Naive thymus-derived CD4-positive, alpha-beta T cell (primary cell): ENCODE measurements around the gene GABRD. TPM values are rescaled to one million over a fixed set of nuclear protein-coding genes. Genes with fewer than 3 reads are reported as not detected.

Experiments used
- ATAC-seq: fragments of 150-1000 bp; cut with Tn5 transposase; 2 replicates; pipeline ENCODE4 v1.10.0; 2021; ENCODE audit warnings: mild to moderate bottlenecking, moderate library complexity
- CTCF ChIA-PET: fragments of 350-600 bp; sonication (Branson Sonifier 250); formaldehyde crosslinking; loops from one replicate; lab custom pipeline; 2021; ENCODE audit warnings: antibody characterized with exemption; lab: Charles Lee
- POLR2A ChIA-PET: fragments of 350-600 bp; sonication (Branson Sonifier 250); formaldehyde crosslinking; loops from one replicate; lab custom pipeline; 2021; ENCODE audit warnings: antibody characterized with exemption, inconsistent platforms; lab: Charles Lee
- DNase-seq, 9 donors: peaks; one replicate each; pipeline versions ENCODE4 v3.0.0 to v3.0.0-alpha.2; 2020 to 2022; ENCODE audit warnings: mixed read lengths in 1 of 9
- H3K27ac ChIP-seq: one replicate; pipeline ENCODE4 v1.7.0; 2013; ENCODE audit warnings: mild to moderate bottlenecking, low read depth, low read length, moderate library complexity
- H3K27me3 ChIP-seq, 2 donors: one replicate each; pipeline ENCODE4 v1.7.0; 2013; ENCODE audit warnings: low read length in 2 of 2, mild to moderate bottlenecking in 2 of 2, moderate library complexity in 2 of 2; ENCODE audit not compliant: control insufficient read depth in 2 of 2, insufficient read depth in 2 of 2
- H3K36me3 ChIP-seq, 3 experiments: 1 replicate in 2 of 3; 2 replicates in 1 of 3; pipeline ENCODE4 v1.7.0; 2013; ENCODE audit warnings: low read length in 3 of 3, mild to moderate bottlenecking in 3 of 3, moderate library complexity in 1 of 3; ENCODE audit not compliant: insufficient read depth in 3 of 3, control insufficient read depth in 2 of 3
- H3K4me1 ChIP-seq, 2 donors: one replicate each; pipeline ENCODE4 v1.7.0; 2013; ENCODE audit warnings: low read length in 2 of 2, mild to moderate bottlenecking in 2 of 2, moderate library complexity in 1 of 2; ENCODE audit not compliant: control insufficient read depth in 2 of 2, insufficient read depth in 2 of 2
- H3K4me3 ChIP-seq: 2 replicates; pipeline ENCODE4 v1.7.0; 2013; ENCODE audit warnings: mild to moderate bottlenecking, low read length
- H3K9me3 ChIP-seq, 3 experiments: 1 replicate in 2 of 3; 2 replicates in 1 of 3; pipeline ENCODE4 v1.7.0; 2013; ENCODE audit warnings: low read length in 3 of 3; ENCODE audit not compliant: control insufficient read depth in 2 of 3
- H3K27ac Mint-ChIP-seq, 9 donors: one replicate each; pipeline ENCODE4 v1.8.0; 2020 to 2022; ENCODE audit warnings: mixed read lengths in 9 of 9, mild to moderate bottlenecking in 8 of 9, moderate library complexity in 5 of 9, inconsistent platforms in 2 of 9
- H3K27me3 Mint-ChIP-seq, 5 donors: one replicate each; pipeline ENCODE4 v1.8.0; 2021 to 2022; ENCODE audit warnings: mixed read lengths in 5 of 5, mild to moderate bottlenecking in 1 of 5
- H3K36me3 Mint-ChIP-seq, 5 donors: one replicate each; pipeline ENCODE4 v1.8.0; 2020 to 2022; ENCODE audit warnings: mixed read lengths in 5 of 5, mild to moderate bottlenecking in 3 of 5, inconsistent platforms in 1 of 5
- H3K4me1 Mint-ChIP-seq, 7 donors: one replicate each; pipeline ENCODE4 v1.8.0; 2020 to 2022; ENCODE audit warnings: mixed read lengths in 7 of 7, mild to moderate bottlenecking in 3 of 7, inconsistent platforms in 1 of 7
- H3K4me3 Mint-ChIP-seq, 10 donors: one replicate each; pipeline ENCODE4 v1.8.0; 2020 to 2022; ENCODE audit warnings: mild to moderate bottlenecking in 10 of 10, mixed read lengths in 10 of 10, moderate library complexity in 6 of 10, inconsistent platforms in 2 of 10
- H3K9me3 Mint-ChIP-seq, 11 donors: one replicate each; pipeline ENCODE4 v1.8.0; 2020 to 2022; ENCODE audit warnings: mixed read lengths in 11 of 11, mild to moderate bottlenecking in 4 of 11, inconsistent platforms in 1 of 11, moderate library complexity in 1 of 11
- intact Hi-C, 2 donors: fragments of 100-400 bp; cut with micrococcal nuclease; formaldehyde crosslinking; loops; one replicate each; pipeline ENCODE4 v1.15.1; 2023
- polyA plus RNA-seq, 2 donors: library from polyadenylated mRNA; unstranded; fragments of 300-500 nt; fragmentation: Illumina TruSeq; gene quantifications; one replicate each; pipeline ENCODE4 v1.2.3, GENCODE V29; 2021
- total RNA-seq, 6 experiments: library from RNA in 5 of 6; stranded (reverse) in 5 of 6; gene quantifications; 1 replicate in 5 of 6; 2 replicates in 1 of 6; pipeline ENCODE4 v1.2.3 and lab custom pipeline; 2021 to 2026

The GABRD gene
- total and polyA plus RNA-seq, 7 experiments from 2014 or later, result 0.17 to 0.31 (median 0.21) TPM; not detected in 4

DNA sequence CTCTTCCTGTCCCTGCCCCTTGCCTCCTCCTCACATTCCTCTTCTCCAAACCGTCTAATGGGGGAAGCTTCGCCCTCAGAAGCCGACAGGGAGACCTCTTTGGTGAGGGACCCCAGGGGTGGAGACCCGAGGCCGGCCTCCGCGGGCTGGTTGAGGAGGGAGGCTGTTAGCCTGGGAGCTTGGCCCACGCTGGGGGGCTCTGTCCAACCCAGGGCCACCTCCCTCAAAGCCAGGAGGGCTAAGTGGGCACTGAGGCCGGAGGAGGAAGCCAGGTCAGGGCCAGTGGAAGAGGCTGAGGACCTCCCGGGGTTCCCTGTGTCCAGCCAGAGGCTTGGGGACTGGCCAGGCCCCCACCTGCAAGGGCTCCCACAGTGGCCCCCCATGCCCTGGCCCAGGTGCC lies 5.3 kb downstream of the GABRD start:
- peaks cover 0 to 2% (median 0%) of the 10 kb centered on the region in 11 donors for H3K9me3 Mint-ChIP-seq
- no peak for ATAC-seq
- Histone ChIP-seq H3K4me3 (no peak overlapping the region), H3K36me3 (no peaks in the 10 kb centered on the region), H3K4me1 (no peaks in the 10 kb centered on the region), H3K27me3 (peaks cover 4 to 16% of the 10 kb centered on the region in 2 donors), H3K27ac (no peak overlapping the region), H3K9me3 (no peaks in the 10 kb centered on the region)
- peaks cover 0 to 2% (median 0%) of the 10 kb centered on the region in 5 donors for H3K36me3 Mint-ChIP-seq
- peaks cover 0 to 5% (median 0%) of the 10 kb centered on the region in 7 donors for H3K4me1 Mint-ChIP-seq
- no peak for DNase-seq
- intact Hi-C loops, result no loop called here
- ChIA-PET POLR2A (no interaction called here), CTCF (no interaction called here)
- H3K27me3 Mint-ChIP-seq, result peaks cover 16 to 43% (median 33%) of the 10 kb centered on the region in 5 donors
- no peak overlapping the region for H3K4me3 Mint-ChIP-seq
- H3K27ac Mint-ChIP-seq, result no peak overlapping the region

- intact Hi-C loops, result no loop called here
- ATAC-seq, result no peak
- peaks cover 15 to 43% (median 33%) of the 10 kb centered on the region in 5 donors for H3K27me3 Mint-ChIP-seq
- Histone ChIP-seq H3K9me3 (no peaks in the 10 kb centered on the region), H3K36me3 (no peaks in the 10 kb centered on the region), H3K27ac (no peak overlapping the region), H3K4me1 (no peaks in the 10 kb centered on the region), H3K27me3 (peaks cover 4 to 13% of the 10 kb centered on the region in 2 donors), H3K4me3 (no peak overlapping the region)
- peaks cover 0 to 3% (median 0%) of the 10 kb centered on the region in 7 donors for H3K4me1 Mint-ChIP-seq
- H3K27ac Mint-ChIP-seq, result no peak overlapping the region
- peaks cover 0 to 2% (median 0%) of the 10 kb centered on the region in 5 donors for H3K36me3 Mint-ChIP-seq
- no peak for DNase-seq
- CTCF ChIA-PET, result interaction anchor here (1.1 kb wide), 1 partner anchor 20 kb away, joined by 4 read pairs; no protein-coding TSS in a partner anchor
- peak overlapping the region in 1 of 10 donors; percentile 66 for H3K4me3 Mint-ChIP-seq
- POLR2A ChIA-PET, result no interaction called here
- H3K9me3 Mint-ChIP-seq, result peaks cover 0 to 2% (median 0%) of the 10 kb centered on the region in 11 donors
Measured at GRCh38 chr1:2024887-2025286, 5.7 kb downstream of the GABRD start.

- H3K9me3 ChIP-seq, result no peaks in the 10 kb centered on the region
- CTCF ChIA-PET, result interaction anchor here (1.1 kb wide), 1 partner anchor 19 kb away, joined by 4 read pairs; no protein-coding TSS in a partner anchor
- Mint-ChIP-seq H3K9me3 (peaks cover 0 to 2% (median 0%) of the 10 kb centered on the region in 11 donors), H3K27ac (no peak overlapping the region), H3K27me3 (peaks cover 8 to 36% (median 28%) of the 10 kb centered on the region in 5 donors), H3K36me3 (peaks cover 0 to 2% (median 0%) of the 10 kb centered on the region in 5 donors), H3K4me1 (peaks cover 0 to 2% (median 0%) of the 10 kb centered on the region in 7 donors), H3K4me3 (peak overlapping the region in 6 of 10 donors; percentile 14 to 66 (median 30))
- peaks cover under 1 to 7% of the 10 kb centered on the region in 2 donors for H3K27me3 ChIP-seq
- no peak overlapping the region for H3K27ac ChIP-seq
- ATAC-seq, result peak; percentile 20
- no peaks in the 10 kb centered on the region for H3K4me1 ChIP-seq
- H3K4me3 ChIP-seq, result no peak overlapping the region
- POLR2A ChIA-PET, result no interaction called here
- DNase-seq, result peak in 3 of 9 donors; percentile 25 to 42 (median 35)
- H3K36me3 ChIP-seq, result no peaks in the 10 kb centered on the region
- intact Hi-C loops, result no loop called here
Measured at GRCh38 chr1:2025491-2025981, 6.4 kb downstream of the GABRD start.

- intact Hi-C loops, result no loop called here
- no peak for ATAC-seq
Measured at GRCh38 chr1:2027961-2028583, 8.9 kb downstream of the GABRD start.

DNA sequence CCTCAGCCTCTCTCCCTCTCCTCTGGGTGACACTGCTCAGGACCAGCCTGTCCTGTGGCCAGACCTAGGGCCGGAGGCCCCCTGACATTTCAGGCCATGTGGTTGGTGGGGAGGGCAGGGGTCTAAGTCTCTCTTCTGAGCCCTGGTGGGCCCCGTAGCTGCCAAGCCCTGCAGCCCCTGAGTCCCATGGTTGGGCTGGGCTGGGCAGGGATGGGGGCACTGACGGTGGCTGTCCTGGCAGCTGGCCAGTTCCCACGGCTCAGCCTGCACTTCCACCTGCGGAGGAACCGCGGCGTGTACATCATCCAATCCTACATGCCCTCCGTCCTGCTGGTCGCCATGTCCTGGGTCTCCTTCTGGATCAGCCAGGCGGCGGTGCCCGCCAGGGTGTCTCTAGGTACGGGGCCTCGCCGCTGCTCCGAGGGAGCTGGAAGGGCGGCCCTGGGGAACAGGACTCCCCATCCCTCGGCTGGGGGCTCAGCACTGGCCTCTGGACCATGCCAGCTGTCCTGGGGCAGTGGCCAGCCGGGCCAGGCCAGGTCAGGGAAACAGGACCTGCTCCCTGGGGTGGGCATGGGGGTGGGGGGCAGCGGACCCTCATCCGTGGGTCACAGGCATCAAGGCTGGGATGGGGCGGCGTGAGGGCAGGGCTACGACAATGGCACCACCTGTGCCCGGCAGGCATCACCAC lies 9.9 kb downstream of the GABRD start:
- intact Hi-C loops, result no loop called here
- H3K4me1 Mint-ChIP-seq, result peaks cover 0 to 2% (median 0%) of the 10 kb centered on the region in 7 donors
- Histone ChIP-seq H3K27me3 (no peaks in the 10 kb centered on the region), H3K36me3 (no peaks in the 10 kb centered on the region), H3K4me3 (no peak overlapping the region), H3K9me3 (no peaks in the 10 kb centered on the region), H3K27ac (no peak overlapping the region), H3K4me1 (no peaks in the 10 kb centered on the region)
- H3K27me3 Mint-ChIP-seq, result peaks cover 0 to 3% (median 1%) of the 10 kb centered on the region in 5 donors
- POLR2A ChIA-PET, result no interaction called here
- H3K36me3 Mint-ChIP-seq, result no peaks in the 10 kb centered on the region
- no peaks in the 10 kb centered on the region for H3K9me3 Mint-ChIP-seq
- H3K27ac Mint-ChIP-seq, result no peak overlapping the region
- ATAC-seq (no peak), DNase-seq (no peak)
- H3K4me3 Mint-ChIP-seq, result no peak overlapping the region
- CTCF ChIA-PET, result interaction anchor here (0.6 kb wide), 1 partner anchor 160 kb away, joined by 3 read pairs; no protein-coding TSS in a partner anchor

More at GRCh38 chr1:2027961-2028583, 8.9 kb downstream of the GABRD start:
- peaks cover 0 to 2% (median 0%) of the 10 kb centered on the region in 11 donors for H3K9me3 Mint-ChIP-seq
- H3K36me3 Mint-ChIP-seq, result no peaks in the 10 kb centered on the region
- Histone ChIP-seq H3K27ac (no peak overlapping the region), H3K4me1 (no peaks in the 10 kb centered on the region), H3K9me3 (no peaks in the 10 kb centered on the region), H3K36me3 (no peaks in the 10 kb centered on the region), H3K4me3 (no peak overlapping the region), H3K27me3 (no peaks in the 10 kb centered on the region)
- peaks cover 0 to 12% (median 9%) of the 10 kb centered on the region in 5 donors for H3K27me3 Mint-ChIP-seq
- POLR2A ChIA-PET, result no interaction called here
- peak overlapping the region in 1 of 9 donors; percentile 41 for H3K27ac Mint-ChIP-seq
- peaks cover 0 to 2% (median 0%) of the 10 kb centered on the region in 7 donors for H3K4me1 Mint-ChIP-seq
- H3K4me3 Mint-ChIP-seq, result no peak overlapping the region
- CTCF ChIA-PET, result no interaction called here
- DNase-seq, result no peak

GRCh38 chr1:2029561-2029960 lies 10.4 kb downstream of the GABRD start:
- intact Hi-C loops, result no loop called here
- POLR2A ChIA-PET, result no interaction called here
- no peak for DNase-seq
- Histone ChIP-seq H3K27me3 (no peaks in the 10 kb centered on the region), H3K4me3 (no peak overlapping the region), H3K9me3 (no peaks in the 10 kb centered on the region), H3K27ac (no peak overlapping the region), H3K36me3 (no peaks in the 10 kb centered on the region), H3K4me1 (no peaks in the 10 kb centered on the region)
- no peak for ATAC-seq
- Mint-ChIP-seq H3K27me3 (no peaks in the 10 kb centered on the region), H3K4me1 (peaks cover 0 to 2% (median 0%) of the 10 kb centered on the region in 7 donors), H3K27ac (no peak overlapping the region), H3K4me3 (no peak overlapping the region), H3K9me3 (no peaks in the 10 kb centered on the region), H3K36me3 (no peaks in the 10 kb centered on the region)
- CTCF ChIA-PET, result no interaction called here
